ENCODE results near the gene UFM1.

- TF ChIP-seq CTCF (IDR thresholded peaks at IDR 0.05; ENCODE audit: low read depth, low read length), result no peak
- no peak for TF ChIP-seq EZH2phosphoT487 (IDR thresholded peaks at IDR 0.05; ENCODE audit: low read depth)
These were observed 45.3 kb downstream of the UFM1 start for GRCh38 chr13:38394777-38395496.
